HUES48 (cell line): ENCODE data around the gene CBY2.
"Not testable (repeated sequence)": the region's sequence is repeated elsewhere in the genome, so short reads cannot be mapped to it uniquely, and the experiment has no call there.

ENCODE experiments used
- H3K27ac ChIP-seq: one replicate; pipeline ENCODE4 v1.7.0; 2013; ENCODE audit warnings: low read depth, low read length, inconsistent platforms
- H3K27me3 ChIP-seq: 2 replicates; pipeline ENCODE4 v1.6.1; 2013; ENCODE audit warnings: mild to moderate bottlenecking, low read length; ENCODE audit not compliant: control insufficient read depth, insufficient read depth
- H3K36me3 ChIP-seq: 2 replicates; pipeline ENCODE4 v1.6.1; 2013; ENCODE audit warnings: low read length; ENCODE audit not compliant: control insufficient read depth, insufficient read depth
- H3K4me1 ChIP-seq: 2 replicates; pipeline ENCODE4 v1.6.1; 2013; ENCODE audit warnings: mild to moderate bottlenecking, low read length; ENCODE audit not compliant: control insufficient read depth, insufficient read depth
- H3K4me3 ChIP-seq: 2 replicates; pipeline ENCODE4 v1.5.1; 2013; ENCODE audit warnings: mild to moderate bottlenecking, low read depth, low read length
- H3K9ac ChIP-seq: 2 replicates; pipeline ENCODE4 v1.6.1; 2013; ENCODE audit warnings: mild to moderate bottlenecking, low read depth, low read length, moderate library complexity
- H3K9me3 ChIP-seq: 2 replicates; pipeline ENCODE4 v1.6.1; 2013; ENCODE audit warnings: low read length; ENCODE audit not compliant: control insufficient read depth, insufficient read depth

CBY2 gene, protein sequence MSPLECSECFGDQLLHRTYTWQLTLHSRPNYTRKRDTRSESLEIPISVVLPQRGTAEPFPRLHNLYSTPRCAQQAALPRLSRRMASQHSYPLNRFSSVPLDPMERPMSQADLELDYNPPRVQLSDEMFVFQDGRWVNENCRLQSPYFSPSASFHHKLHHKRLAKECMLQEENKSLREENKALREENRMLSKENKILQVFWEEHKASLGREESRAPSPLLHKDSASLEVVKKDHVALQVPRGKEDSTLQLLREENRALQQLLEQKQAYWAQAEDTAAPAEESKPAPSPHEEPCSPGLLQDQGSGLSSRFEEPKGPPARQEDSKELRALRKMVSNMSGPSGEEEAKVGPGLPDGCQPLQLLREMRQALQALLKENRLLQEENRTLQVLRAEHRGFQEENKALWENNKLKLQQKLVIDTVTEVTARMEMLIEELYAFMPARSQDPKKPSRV

GRCh38 chr13:45702088-45702487 is at the start of gene CBY2:
TSS of gene CBY2 (plus strand) at chr13:45702320. CDS start at chr13:45702391, 71 bp downstream.
- Histone ChIP-seq H3K9ac (no peak within 1 kb of the TSS), H3K27ac (no peak within 1 kb of the TSS), H3K36me3 (no peaks in the 10 kb centered on the region), H3K9me3 (no peaks in the 10 kb centered on the region), H3K27me3 (no peaks in the 10 kb centered on the region), H3K4me1 (peaks cover 11% of the 10 kb centered on the region; the same call in 1 of the 2 replicates), H3K4me3 (no peak within 1 kb of the TSS)

DNA sequence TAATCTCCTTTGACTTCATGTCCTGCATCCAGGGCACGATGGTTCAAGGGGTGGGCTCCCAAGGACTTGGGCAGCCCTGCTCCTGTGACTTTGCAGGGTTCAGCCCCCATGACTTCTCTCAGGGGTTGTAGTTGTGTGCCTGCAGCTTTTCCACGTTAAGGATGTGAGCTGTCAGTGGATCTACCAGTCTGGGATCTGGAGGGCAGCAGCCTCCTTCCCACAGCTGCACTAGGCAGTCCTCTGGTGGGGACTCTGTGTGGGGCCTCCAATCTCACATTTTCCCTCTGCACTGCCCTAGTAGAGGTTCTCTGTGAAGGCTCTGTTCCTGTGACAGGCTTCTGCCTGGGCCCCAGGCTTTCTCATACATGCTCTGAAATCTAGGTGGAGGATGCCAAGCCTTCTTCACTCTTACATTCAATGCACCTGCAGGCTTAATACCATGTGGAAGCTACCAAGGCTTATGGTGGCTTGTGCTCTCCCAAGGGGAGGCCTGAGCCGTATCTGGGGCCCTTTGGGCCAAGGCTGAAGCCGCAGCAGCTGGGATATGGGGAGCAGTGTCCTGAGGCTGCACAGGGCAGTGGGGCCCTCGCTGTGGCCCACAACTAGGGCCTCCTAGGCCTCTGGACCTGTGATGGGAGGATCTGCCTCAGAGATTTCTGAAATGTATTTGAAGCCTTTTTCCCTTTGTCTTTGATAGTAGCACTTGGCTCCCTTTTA is 47.3 kb upstream of the CBY2 start:
- Histone ChIP-seq H3K27ac (no peak overlapping the region), H3K36me3 (no peaks in the 10 kb centered on the region), H3K4me1 (no peaks in the 10 kb centered on the region), H3K9me3 (no peaks in the 10 kb centered on the region), H3K9ac (no peak overlapping the region), H3K27me3 (no peaks in the 10 kb centered on the region), H3K4me3 (no peak overlapping the region)

DNA sequence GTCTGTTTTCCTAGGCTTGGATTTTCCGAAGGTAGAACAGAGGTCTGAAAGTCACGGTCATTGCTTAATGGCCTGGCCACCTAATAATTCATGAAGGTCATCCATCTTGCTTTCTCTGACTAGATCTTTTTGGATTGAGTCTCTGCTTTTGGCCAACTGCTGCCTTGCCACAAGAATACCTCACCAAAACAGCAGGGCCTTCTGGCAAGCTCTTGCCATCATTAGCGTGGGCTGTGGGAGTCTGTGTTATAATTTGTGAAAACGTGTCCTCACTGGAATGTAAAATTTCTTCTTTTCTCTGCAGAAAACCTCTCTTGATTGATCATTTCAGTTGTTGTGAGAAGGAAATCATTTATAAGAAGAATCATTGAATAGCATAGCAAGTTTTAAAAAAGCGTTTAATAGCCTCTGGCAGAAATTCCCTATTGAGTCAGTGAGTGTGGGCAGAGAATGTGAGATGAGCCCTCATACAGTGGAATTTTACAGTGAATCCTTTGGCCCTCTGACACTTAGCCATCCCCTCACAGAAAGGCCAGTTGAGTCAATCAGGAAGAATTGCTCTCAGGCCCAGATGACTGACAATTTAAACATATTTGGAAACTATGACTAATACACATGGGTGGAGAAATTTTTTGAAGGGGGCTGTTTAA is 43.4 kb upstream of the CBY2 start:
- no peaks in the 10 kb centered on the region for H3K9me3 ChIP-seq
- no peak overlapping the region for H3K4me3 ChIP-seq
- no peak overlapping the region for H3K9ac ChIP-seq
- no peak overlapping the region for H3K27ac ChIP-seq
- H3K4me1 ChIP-seq, result no peaks in the 10 kb centered on the region
- no peaks in the 10 kb centered on the region for H3K36me3 ChIP-seq
- H3K27me3 ChIP-seq, result no peaks in the 10 kb centered on the region

DNA sequence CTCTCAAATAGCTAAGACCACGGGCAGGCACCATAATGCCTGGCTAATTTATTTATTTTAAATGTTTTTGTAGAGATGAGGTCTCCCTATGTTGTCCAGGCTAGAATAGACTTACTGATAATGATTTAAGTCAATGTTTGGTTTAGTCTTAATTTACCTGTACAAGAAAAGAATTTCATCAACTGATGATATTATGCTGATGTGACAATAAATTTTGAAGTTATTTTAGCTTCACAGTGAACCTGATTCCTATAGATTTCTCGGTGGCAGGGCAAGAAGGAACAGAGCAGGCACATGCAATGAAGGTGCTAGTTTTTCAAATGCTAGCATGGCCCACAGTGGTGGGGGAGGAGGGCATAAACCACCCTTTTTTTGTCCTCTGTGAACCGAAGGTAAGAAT is 42.6 kb upstream of the CBY2 start:
- no peaks in the 10 kb centered on the region for H3K36me3 ChIP-seq
- no peaks in the 10 kb centered on the region for H3K27me3 ChIP-seq
- no peaks in the 10 kb centered on the region for H3K9me3 ChIP-seq
- H3K9ac ChIP-seq, result no peak overlapping the region
- H3K27ac ChIP-seq, result no peak overlapping the region
- H3K4me3 ChIP-seq, result no peak overlapping the region
- H3K4me1 ChIP-seq, result no peaks in the 10 kb centered on the region

DNA sequence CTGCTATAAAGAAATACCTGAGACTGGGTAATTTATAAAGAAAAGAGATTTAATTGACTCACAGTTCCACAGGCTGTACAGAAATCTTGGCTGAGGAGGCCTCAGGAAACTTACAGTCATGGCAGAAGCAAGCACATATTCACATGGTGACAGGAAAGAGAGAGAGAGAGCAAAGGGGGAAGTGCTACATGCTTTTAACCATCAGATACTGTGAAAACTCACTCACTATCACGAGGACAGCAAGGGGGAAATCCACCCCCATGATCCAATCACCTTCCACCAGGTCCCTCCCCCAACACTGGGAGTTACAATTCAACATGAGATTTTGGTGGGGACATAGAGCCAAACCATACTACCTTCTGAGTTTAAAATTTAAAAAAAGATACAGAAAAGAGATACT is 41.7 kb upstream of the CBY2 start:
- not testable (repeated sequence) for H3K36me3 ChIP-seq, H3K27ac ChIP-seq, H3K4me1 ChIP-seq, H3K9me3 ChIP-seq, H3K4me3 ChIP-seq, H3K9ac ChIP-seq, H3K27me3 ChIP-seq

GRCh38 chr13:45662162-45662561 is 40.0 kb upstream of the CBY2 start:
- H3K36me3 ChIP-seq, result no peaks in the 10 kb centered on the region
- H3K27ac ChIP-seq, result no peak overlapping the region
- H3K4me3 ChIP-seq, result no peak overlapping the region
- H3K4me1 ChIP-seq, result no peaks in the 10 kb centered on the region
- H3K9me3 ChIP-seq, result no peaks in the 10 kb centered on the region
- no peak overlapping the region for H3K9ac ChIP-seq
- H3K27me3 ChIP-seq, result no peaks in the 10 kb centered on the region

GRCh38 chr13:45662903-45663302 is 39.2 kb upstream of the CBY2 start:
- H3K4me1 ChIP-seq, H3K27ac ChIP-seq, H3K36me3 ChIP-seq: not testable (repeated sequence)

GRCh38 chr13:45669626-45670025 is 32.5 kb upstream of the CBY2 start:
- H3K27ac ChIP-seq, H3K9ac ChIP-seq, H3K9me3 ChIP-seq, H3K4me1 ChIP-seq, H3K36me3 ChIP-seq, H3K4me3 ChIP-seq, H3K27me3 ChIP-seq: not testable (repeated sequence)

More at GRCh38 chr13:45662903-45663302, 39.2 kb upstream of the CBY2 start:
- not testable (repeated sequence) for H3K27me3 ChIP-seq, H3K9me3 ChIP-seq, H3K4me3 ChIP-seq, H3K9ac ChIP-seq

DNA sequence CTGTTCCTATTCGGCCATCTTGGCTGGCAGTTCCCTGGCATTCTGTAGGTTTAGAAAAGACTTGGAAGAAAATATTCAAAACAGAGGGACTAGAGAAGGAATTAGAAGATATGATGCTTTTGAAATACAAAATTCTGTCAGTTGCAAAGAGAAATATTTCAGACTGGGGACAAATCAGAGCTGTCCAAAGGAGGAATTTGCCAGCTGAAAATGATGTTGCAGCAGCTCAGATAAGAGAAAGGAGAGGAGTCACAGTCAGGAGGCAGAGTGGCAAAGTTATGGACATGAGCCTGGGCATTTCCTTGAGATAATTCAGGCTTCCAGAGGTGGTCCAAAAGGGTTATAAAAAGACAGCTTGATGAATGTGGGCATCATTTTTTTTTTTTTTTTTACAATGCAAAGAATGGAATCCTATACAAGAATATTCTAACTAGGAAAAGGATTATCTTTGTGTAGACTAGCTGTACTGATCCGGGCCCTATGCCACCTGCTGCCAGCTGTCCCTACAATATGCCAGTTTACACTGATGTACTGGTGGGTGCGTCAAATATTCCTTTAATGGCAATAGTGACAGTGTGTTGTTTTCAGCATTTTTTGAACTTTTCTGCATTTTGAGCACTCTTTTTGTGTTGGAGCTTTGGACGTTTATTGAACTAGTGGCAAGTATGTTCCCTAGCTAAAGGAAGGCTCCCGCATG is 31.8 kb upstream of the CBY2 start:
- Histone ChIP-seq H3K4me1 (peaks cover 9% of the 10 kb centered on the region), H3K9ac (no peak overlapping the region), H3K36me3 (no peaks in the 10 kb centered on the region), H3K9me3 (no peaks in the 10 kb centered on the region), H3K4me3 (no peak overlapping the region), H3K27me3 (no peaks in the 10 kb centered on the region), H3K27ac (no peak overlapping the region)

GRCh38 chr13:45674908-45675307 is 27.2 kb upstream of the CBY2 start:
- Histone ChIP-seq H3K9me3 (no peaks in the 10 kb centered on the region), H3K4me1 (peaks cover 28% of the 10 kb centered on the region), H3K4me3 (no peak overlapping the region), H3K27me3 (no peaks in the 10 kb centered on the region), H3K9ac (no peak overlapping the region), H3K27ac (no peak overlapping the region), H3K36me3 (no peaks in the 10 kb centered on the region)
